GM19455 (cell line): ENCODE data around the gene CAB39.

Source experiments
- ATAC-seq: cut with Tn5 transposase; IDR thresholded peaks from one replicate; pipeline ENCODE4 v1.9.1; 2021; ENCODE audit not compliant: unreplicated experiment

The CAB39 gene

DNA sequence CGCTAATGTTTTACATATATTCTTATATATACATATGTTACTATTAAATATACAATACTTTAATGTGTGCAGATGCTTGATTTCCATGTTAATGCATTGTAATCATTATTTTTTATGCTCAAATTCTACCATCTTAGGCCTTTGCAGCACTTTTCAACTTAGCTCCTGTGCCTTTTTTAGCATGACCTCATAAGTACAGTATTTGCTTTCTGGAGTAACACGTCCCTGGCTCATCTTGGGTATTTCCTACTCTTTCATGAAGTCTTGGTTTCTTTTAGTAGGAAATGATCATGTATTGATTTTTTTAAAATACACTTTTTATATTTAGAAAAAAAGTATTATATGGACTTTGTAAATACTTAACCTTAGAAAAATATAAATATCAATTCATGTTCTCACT is 36.5 kb downstream of the CAB39 start:
- no peak for ATAC-seq

DNA sequence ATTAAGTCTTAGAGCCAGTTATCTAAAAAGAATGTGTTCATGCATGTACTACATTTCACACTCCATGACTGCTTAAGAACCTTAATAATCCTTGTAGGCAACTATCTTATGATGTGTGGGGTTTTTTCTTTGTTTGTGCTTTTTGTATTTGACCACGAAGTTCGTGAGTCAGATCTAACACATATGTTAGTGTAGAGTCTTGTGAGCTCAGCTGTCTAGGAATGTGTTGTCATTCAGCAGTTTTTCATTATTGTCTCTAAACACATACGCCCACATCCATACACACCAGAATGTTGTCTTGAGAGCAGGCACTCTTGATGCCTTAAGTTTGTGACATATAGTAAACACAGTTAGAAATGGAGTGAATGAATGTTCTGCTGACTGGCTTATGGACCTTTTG is 38.4 kb downstream of the CAB39 start:
- no peak for ATAC-seq

DNA sequence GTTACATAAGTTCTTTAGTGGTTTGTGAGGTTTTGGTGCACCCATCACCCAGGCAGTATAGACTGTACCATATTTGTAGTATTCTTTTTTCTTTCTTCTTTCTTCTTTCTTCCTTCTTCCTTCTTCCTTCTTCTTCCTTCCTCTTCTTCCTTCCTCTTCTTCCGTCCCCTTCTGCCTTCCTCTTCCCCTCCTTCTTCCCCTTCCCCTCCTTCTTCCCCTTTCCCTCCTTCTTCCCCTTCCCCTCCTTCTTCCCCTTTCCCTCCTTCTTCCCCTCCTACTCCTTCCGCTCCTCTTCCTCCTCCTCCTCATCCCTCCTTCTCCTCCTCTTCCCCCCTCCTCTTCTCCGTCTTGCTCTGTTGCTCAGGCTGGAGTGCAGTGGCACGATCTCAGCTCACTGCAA is 41.6 kb downstream of the CAB39 start:
- ATAC-seq: no peak

DNA sequence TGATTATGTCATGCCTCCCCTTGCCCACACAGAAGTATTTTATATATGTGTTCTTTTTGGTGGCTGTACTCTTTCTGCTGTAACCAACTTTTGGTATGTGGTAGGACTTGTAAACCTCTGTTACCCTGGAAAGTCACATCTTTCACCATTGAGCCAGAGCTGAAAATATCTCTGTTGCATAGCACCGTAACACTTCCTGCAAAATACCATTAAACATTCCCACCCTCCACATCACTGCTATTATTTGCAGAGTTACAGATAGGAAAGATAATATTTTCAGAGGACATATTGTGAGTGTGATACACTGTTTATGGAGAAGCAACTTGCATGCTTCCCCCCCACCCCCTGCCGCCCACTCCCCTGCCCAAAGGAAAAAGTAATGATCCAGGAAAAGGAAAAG is 44.8 kb downstream of the CAB39 start:
- no peak for ATAC-seq

DNA sequence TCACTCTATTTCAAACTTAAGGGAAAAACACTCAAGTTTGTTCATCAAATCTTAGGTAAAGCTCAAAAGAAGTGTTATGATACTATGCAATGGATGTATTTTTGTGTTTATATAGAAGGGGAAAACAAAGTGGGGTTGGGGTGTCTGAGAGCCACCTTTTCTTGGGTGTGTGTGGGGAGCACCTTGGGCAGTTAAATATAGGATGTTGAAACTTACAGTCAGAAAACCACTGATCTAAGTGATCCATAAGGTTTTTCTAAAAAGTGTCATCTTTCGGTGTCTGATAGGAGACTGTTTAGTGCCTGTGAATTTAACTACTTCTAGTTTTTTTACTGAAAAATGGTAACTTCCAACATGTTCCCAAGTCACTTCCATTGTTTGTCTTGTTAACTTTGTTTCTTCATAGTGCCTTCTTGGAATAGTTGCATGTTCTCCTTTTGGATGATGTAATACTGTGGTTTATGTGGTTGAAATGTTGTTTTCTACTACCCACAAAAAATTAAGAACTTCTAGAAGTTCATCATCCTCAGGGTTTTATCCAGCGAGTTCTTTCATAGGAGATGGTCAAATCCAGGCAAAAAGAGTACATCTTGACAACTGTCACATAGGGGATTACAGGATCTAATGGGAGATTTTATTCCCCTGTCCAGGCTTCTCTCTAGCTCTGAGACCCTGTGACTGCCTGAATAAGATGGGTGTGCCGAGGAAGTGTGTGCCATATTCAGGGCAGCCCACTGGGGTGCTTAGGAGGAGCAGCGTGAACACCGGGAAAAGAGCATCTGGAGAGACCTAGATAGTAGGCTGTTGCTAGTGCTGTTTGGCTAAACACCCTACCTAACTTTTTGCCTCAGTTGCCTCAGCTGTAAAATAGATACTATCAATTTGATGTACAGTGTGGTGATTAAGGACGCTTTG is 46.2 kb downstream of the CAB39 start:
- no peak for ATAC-seq

DNA sequence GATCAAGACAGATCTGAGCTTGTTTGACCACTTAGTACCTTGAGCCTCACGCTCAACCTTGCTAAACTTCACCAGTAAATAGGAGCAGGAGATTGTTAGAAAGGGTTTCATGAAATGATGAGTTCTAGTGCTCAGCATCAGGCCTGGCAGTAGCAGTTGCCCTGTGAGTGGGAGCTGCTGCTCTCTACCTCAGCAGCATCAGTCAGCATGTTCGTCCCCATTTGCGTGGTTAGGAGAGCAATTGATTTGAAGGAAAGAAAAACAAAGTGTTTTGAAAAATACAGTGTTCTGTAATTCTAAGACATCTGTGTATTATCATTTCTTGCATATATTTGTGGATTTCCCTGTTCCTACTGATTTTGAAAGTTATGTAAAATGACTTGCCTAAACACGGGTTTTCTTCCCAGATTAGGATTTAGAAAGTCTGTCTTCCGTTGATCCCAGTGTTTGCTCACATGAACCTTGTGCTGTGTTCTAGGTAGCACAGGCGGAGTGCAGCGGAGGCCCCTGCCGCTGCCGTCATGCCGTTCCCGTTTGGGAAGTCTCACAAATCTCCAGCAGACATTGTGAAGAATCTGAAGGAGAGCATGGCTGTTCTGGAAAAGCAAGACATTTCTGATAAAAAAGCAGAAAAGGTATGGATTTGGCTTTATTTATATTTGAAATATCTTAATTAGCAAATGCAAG is 47.0 kb downstream of the CAB39 start:
- no peak for ATAC-seq

DNA sequence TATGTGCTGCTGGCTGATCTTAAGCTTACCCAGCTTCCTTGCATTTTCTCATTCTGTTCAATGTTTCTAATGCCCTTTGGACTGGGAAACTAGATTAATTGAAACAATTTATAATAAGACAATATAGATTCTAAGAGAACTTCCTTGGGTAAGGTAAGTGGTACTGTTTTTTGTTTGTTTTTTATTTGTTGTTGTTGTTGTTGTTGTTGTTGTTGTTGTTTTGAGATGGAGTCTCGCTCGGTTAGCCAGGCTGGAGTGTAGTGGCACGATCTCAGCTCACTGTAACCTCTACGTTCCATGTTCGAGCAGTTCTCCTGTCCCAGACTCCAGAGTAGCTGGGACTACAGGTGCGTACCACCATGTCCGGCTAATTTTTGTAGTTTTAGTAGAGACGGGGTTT is 49.1 kb downstream of the CAB39 start:
- ATAC-seq: no peak

DNA sequence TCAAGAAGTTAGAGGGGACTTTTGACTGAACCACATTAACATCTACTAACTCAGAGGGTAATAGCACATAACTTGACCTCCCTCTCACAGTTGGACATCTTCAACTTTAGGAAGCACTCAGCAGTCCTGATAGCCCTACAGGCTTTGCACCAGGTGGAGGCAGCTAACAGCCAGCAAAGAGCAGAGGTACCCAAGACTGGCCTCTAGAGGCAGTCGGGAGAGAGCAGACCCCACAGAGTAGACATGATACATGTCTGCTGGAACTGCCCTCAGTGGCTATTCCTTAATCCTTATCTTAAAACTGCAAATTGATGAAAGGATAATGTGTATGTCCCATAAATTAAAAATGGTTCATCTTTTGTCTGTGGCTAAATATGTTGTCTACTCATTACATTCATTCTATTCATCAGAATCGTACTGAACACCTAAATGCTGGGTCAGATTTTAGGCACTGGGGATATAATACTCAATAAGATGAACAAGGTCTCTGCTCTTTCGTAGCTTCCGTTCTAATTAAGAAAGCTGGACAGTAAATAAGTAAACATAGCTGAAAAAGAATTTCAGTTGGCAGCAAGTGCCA is 49.8 kb downstream of the CAB39 start:
- no peak for ATAC-seq

DNA sequence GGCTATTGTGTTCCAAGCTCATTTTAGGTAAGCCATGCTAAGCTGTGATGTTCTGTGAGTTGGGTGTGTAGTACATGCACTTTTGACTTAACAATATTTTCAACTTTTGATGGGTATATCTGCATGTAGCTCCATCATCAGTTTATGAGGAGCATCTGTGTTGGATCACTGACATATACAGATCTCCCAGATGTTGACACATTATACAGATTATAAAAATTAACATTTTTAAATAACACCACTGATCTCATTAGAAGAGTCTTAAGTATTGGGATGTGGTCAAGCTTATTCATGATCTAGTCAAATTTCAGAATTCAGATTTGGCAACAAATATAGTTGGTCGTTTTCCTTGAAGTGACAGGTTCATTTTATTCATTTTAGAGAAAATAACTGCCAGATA is 51.7 kb downstream of the CAB39 start:
- ATAC-seq: no peak

DNA sequence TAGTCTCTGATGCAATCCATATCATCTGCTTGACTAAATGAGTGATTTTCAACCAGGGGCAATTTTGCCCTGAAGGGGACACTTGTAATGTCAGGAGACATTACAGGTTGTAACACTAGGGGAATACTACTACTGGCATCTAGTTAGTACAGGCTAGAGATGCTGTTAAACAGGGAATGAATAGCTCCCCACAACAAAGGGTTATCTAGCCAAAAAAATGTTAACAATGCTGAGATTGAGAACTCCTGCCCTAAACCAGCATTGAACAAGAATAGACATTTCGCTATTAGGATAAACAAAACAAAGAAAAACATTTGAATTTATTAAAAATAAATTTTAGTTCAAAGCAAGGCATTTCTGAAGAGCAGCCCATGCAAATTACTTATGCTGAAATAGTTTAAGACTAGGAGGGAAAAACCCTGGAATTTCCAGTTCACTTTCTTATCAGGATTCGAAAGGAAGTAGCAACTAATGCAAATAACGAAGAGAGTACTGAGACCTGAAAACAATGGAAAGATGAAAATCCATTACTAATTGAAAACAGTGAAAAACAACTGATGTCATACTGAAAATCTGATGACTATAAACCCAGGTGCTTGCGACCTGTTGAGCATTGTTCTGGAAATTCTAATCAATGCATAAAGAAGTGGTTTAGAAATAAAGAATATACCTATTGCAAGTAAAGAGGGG is 53.1 kb downstream of the CAB39 start:
- ATAC-seq: no peak

DNA sequence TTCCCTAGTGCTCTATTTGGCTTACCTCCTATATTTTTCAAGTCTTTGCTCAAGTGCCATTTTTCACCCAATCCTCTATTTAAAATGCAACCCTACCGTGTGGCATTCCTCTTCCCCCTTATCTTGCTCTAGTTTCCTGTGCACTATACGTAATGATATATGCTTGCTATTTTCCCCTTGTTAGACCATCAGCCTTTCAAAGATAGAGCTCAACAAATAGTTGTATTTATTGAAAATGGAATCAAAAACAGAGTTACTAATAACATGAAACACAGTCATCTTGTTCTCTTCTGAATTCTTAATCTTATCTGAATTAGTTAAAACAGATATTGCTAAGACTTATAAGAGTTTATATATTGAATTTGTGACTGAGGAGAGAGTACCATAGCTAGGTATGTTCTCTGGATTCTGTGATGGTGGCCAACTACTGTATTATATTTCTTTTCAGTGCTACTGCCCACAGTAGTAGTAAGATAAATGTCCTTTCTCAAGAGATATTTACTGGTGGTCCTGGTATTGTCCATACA is 55.3 kb downstream of the CAB39 start:
- no peak for ATAC-seq

DNA sequence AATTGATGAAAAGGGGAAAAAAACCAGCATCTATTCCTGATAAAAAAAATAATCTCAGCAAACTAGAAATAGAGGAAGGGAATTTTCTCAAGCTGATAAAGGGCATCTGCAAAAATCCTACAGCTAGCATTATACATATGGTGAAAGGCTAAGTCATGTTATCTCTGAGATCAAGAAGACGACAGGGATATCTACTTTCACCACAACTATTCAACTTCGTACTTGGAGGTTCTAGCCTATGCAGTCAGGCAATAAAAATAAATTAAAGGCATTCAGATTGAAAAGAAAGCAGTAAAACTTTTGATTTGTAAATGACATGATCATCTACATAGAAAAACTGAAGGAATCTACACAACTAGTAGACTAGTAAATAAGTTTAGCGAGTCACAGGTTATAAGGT is 58.2 kb downstream of the CAB39 start:
- ATAC-seq: no peak

DNA sequence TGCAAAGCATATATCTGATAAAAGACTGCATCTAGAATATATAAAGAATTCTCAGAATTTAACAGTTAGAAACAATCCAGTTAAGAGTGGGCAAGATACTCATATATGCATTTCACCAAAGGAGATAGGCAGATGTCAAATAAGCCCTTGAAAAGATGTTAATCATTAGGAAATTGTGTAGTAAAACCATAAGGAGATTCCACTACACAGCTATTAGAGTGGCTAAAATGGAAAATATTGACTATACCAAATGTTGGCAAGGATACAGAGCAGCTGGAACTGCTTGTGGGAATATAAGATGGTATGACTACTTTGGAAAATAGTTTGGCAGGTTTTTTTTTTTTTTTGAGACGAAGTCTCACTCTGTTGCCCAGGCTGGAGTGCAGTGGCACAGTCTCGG is 59.5 kb downstream of the CAB39 start:
- no peak for ATAC-seq

DNA sequence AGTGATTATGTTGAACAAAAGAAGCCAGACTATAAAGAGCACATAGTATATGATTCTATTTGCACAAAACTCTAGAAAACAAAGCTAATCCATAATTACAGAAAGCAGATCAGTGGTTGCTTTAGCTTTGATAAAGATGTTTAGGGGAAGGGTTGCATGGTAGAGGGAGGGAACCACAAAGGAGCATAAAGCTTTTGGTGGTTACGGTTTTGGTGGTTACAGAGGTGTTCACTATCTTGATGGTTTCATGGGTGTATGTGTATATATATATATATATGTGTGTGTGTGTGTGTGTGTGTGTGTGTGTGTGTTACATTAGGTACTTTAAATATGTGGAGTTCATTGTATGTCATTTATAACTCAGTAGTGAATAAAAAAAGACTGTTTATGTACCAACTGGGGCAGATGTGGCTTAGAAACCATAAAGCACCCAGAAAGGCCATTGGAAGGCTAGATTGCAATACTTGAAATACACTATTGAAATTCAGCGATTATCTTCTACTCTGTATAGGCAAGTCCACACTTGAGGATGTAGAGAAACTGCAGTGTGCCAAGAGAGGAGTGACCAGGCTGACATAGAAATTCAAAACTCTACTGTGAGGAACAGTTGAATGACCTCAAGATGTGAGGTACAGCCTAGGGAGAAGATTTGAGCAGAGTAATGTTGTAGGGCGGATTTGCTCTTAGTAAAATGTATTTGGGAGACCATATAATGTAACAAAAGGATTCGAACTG is 60.6 kb downstream of the CAB39 start:
- ATAC-seq: no peak

DNA sequence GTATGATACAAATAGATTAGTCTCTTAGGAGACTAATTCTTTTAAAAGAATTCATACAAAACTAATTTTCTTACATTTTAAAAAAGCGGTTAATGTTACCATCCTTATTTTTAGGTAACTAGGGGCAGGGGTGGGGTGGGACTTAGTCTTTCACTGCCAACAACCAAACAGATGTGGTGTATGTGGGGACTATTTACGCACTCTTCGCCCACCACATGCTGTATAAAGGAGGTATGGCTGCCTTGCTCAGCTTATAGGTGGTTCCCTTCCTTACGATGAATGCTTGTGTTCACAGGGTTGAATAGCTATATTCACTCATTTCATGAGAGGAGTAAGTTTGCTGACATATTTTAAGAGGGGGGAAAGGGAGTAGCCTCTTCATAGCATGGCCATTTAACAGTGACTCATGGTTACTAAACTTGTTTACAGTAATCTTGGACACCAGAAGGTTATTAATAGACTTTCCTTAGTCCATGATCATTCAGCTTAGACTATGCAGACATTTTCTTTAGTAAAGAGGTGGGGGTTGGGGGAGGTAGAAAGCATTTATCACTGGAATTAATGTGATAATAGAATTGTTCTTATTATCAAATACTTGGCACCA is 61.8 kb downstream of the CAB39 start:
- no peak for ATAC-seq

DNA sequence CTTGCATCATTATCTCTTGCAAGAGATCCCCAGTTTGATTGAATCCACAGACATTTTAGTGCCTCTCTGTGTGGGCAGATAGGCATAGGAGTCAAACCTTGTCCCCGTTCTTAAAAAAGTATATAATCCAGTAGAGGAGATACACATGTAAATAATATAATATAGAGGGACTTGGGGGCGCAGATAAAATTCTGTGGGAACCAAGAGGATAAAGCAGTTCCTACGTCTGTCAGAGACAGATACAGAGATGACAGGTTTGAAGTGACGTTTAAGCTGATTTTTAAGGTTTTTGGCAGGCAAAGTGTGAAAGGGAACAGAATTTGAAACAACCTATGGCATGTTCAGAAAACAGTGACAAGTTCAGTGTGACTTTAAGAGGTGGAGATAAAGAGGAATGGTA is 63.1 kb downstream of the CAB39 start:
- ATAC-seq: no peak

DNA sequence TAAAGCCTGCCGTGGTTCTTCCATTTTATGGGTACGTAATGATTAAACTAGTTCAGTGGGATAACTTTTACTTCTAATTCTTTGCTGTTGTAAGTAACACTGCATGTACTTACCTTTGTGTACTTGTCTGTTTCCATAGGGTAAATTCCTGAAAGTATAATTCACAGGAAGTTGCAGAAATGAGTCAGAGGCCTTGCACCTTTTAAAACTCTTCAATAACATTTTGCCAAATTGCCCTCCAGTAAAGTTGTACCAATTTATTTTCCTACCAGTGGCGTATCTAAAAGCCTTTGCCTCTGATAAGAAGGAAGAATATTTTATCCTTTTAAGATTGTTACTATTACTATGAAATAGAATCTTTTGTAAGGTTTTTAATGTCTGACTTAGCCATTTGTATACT is 65.1 kb downstream of the CAB39 start:
- ATAC-seq: no peak

DNA sequence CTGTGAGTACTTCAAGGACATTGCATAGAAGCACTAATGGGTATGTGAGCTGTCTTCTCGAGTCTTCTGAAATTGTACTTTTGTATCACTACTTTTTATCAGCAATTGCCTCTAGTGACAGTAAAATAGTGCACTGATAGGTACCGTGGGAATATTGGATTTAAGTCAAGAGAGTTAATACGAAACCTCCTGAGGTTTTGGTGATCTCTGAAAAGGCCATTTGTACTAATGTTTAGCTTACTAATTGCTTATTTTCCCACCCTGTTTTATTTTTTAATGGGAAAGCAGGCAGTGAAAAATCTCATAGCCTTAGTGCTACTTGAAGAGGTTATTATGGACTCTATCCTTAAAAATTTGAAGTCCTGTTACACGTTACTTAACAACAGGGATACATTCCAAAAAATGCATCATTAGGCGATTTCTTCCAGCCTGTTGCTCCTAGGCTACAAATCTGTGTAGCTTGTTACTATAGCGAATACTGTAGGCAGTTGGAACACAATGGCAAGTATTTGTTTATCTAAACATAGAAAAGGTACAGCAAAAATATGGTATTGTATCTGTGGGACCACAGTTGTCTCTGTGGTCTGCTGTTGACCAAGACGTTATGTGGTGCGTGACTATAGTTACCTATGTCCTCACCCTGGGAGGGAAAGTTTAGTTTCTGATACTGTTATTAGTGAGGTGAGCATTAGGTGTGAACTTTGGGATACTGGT is 65.9 kb downstream of the CAB39 start:
- no peak for ATAC-seq

DNA sequence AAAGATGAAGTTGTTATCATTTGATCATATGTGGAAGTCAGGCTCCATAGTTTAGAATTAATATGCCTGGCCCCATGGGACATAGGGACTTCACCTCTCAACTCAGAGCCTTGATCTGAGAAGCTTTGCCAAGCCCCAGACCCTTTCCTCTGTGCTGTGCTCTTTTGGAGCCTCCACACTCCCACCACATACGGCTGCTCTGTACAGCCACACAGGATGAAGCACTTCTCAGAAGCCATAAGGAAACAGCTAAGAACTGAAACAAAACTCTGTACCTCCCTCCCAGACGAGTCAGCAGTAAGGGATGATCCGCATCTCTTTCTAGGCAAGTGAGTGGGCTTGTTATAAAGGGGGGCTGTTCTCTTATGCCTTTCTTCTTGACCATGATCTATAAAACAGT is 66.5 kb downstream of the CAB39 start:
- no peak for ATAC-seq

DNA sequence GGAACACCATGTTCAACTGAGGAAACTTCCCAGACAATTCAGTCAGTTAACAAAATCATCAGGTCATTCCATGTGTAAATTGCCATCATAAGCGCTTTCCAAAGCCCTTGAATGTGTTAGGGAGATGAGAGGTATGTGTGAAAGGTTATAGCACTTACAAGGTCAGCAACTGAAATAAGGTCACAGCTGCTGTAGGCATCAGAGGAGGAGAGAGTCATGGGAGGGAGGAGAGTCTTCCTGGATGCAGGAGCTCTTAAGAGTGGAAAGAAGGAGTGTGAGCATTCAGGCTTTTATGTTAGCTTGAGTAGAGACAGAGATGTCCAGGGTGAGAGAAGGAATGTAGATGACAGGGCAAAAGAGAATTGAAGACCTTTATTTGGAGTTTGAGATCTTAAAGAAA is 67.0 kb downstream of the CAB39 start:
- ATAC-seq: no peak
